Measurements from ENCODE around the gene KIRREL3.

Gene KIRREL3

GRCh38 chr11:126821827-126822226 is 178.7 kb downstream of the KIRREL3 start:
- no peak for DNase-seq

GRCh38 chr11:126819194-126819593 is 181.4 kb downstream of the KIRREL3 start:
- DNase-seq = no peak

GRCh38 chr11:126817523-126818450 is 182.8 kb downstream of the KIRREL3 start:
- DNase-seq = no peak

- DNase-seq = no peak
These were observed 183.5 kb downstream of the KIRREL3 start for GRCh38 chr11:126817096-126817495.

GRCh38 chr11:126816645-126817044 is 183.9 kb downstream of the KIRREL3 start:
- DNase-seq = peak; percentile 50 to 65

GRCh38 chr11:126815111-126815510 is 185.5 kb downstream of the KIRREL3 start:
- no peak for DNase-seq

GRCh38 chr11:126810776-126811175 is 189.8 kb downstream of the KIRREL3 start:
- no peak for DNase-seq

- no peak for DNase-seq
These were observed 190.9 kb downstream of the KIRREL3 start for GRCh38 chr11:126809514-126810289.

- peak in 1 of 2 experiments; percentile 3 for DNase-seq
These were observed 191.7 kb downstream of the KIRREL3 start for GRCh38 chr11:126808836-126809235.

- no peak for DNase-seq
These were observed 192.3 kb downstream of the KIRREL3 start for GRCh38 chr11:126808296-126808695.

- DNase-seq = no peak
These were observed 194.7 kb downstream of the KIRREL3 start for GRCh38 chr11:126805870-126806269.

- DNase-seq = no peak
These were observed 196.2 kb downstream of the KIRREL3 start for GRCh38 chr11:126804363-126804762.

- no peak for DNase-seq
These were observed 200.6 kb downstream of the KIRREL3 start for GRCh38 chr11:126800009-126800408.

GRCh38 chr11:126797457-126798169 is 203.0 kb downstream of the KIRREL3 start:
- peak in 1 of 2 experiments; percentile 8 for DNase-seq

GRCh38 chr11:126793596-126793995 is 207.0 kb downstream of the KIRREL3 start:
- no peak for DNase-seq

- DNase-seq = no peak
These were observed 208.6 kb downstream of the KIRREL3 start for GRCh38 chr11:126791991-126792390.

GRCh38 chr11:126791446-126791845 is 209.1 kb downstream of the KIRREL3 start:
- DNase-seq = no peak

GRCh38 chr11:126790550-126791081 is 210.0 kb downstream of the KIRREL3 start:
- DNase-seq = peak in 1 of 2 experiments; percentile 12

GRCh38 chr11:126782810-126783209 is 217.8 kb downstream of the KIRREL3 start:
- DNase-seq = no peak

- no peak for DNase-seq
These were observed 218.6 kb downstream of the KIRREL3 start for GRCh38 chr11:126781942-126782341.

- no peak for DNase-seq
These were observed 224.5 kb downstream of the KIRREL3 start for GRCh38 chr11:126776119-126776518.

GRCh38 chr11:126772267-126772666 is 228.3 kb downstream of the KIRREL3 start:
- no peak for DNase-seq

- no peak for DNase-seq
These were observed 231.9 kb downstream of the KIRREL3 start for GRCh38 chr11:126768702-126769101.

Measured in NCI-H2081 (cell line).